Right atrium auricular region (tissue), 2 donors: ENCODE data around the gene C2orf72. TPM values are rescaled to one million over a fixed set of nuclear protein-coding genes. Genes with fewer than 3 reads are reported as not detected.

ENCODE experiments used
- DNase-seq: peaks from one replicate; pipeline ENCODE4 v3.0.0-alpha.2; 2019; ENCODE audit warnings: low spot score
- H3K27ac ChIP-seq, 2 donors: fragments of 200-600 bp; sonication (generic); 1 replicate in 1 of 2; 2 replicates in 1 of 2; pipeline ENCODE4 v1.5.1; 2016 to 2019
- H3K27me3 ChIP-seq, 2 donors: fragments of 200-600 bp; sonication (generic); one replicate each; pipeline versions ENCODE4 v1.5.1 to v1.6.0; 2017 to 2019
- H3K36me3 ChIP-seq: fragments of 200-600 bp; sonication (generic); one replicate; pipeline ENCODE4 v1.5.1; 2016
- H3K4me1 ChIP-seq, 2 donors: fragments of 200-600 bp; sonication (generic); one replicate each; pipeline versions ENCODE4 v1.5.1 to v1.6.0; 2017 to 2019
- H3K4me3 ChIP-seq, 2 donors: fragments of 200-600 bp; sonication (generic); 1 replicate in 1 of 2; 2 replicates in 1 of 2; pipeline ENCODE4 v1.5.1; 2017 to 2019; ENCODE audit warnings: mild to moderate bottlenecking in 1 of 2, moderate library complexity in 1 of 2
- H3K9me3 ChIP-seq, 2 donors: fragments of 200-600 bp; sonication (generic); one replicate each; pipeline ENCODE4 v1.5.1; 2019
- CTCF ChIP-seq, 2 donors: fragments of 200-600 bp; sonication (generic); IDR thresholded peaks; one replicate each; pipeline ENCODE4 v1.5.1; 2019; ENCODE audit warnings: antibody characterized with exemption in 2 of 2
- total RNA-seq, 2 donors: library from RNA; depleted of rRNA; stranded (reverse); fragments of >200 nt; gene quantifications; one replicate each; pipeline ENCODE4 v1.1.0, GENCODE V29; 2016

The C2orf72 gene
- total RNA-seq, 2 donors from 2014 or later: 0.08 TPM; not detected in 1

GRCh38 chr2:231009236-231009919 lies 27.9 kb upstream of the C2orf72 start:
- Histone ChIP-seq H3K4me3 (no peak overlapping the region), H3K27me3 (no peaks in the 10 kb centered on the region), H3K36me3 (no peaks in the 10 kb centered on the region), H3K4me1 (no peaks in the 10 kb centered on the region), H3K9me3 (no peaks in the 10 kb centered on the region), H3K27ac (no peak overlapping the region)
- TF ChIP-seq CTCF (IDR thresholded peaks at IDR 0.05): no peak
- no peak for DNase-seq

- no peaks in the 10 kb centered on the region for H3K27me3 ChIP-seq
- no peak for TF ChIP-seq CTCF (IDR thresholded peaks at IDR 0.05)
- H3K9me3 ChIP-seq: no peaks in the 10 kb centered on the region
Measured at GRCh38 chr2:231010201-231010730, 27.1 kb upstream of the C2orf72 start.

GRCh38 chr2:231011526-231011925 lies 25.8 kb upstream of the C2orf72 start:
- H3K4me1 ChIP-seq: no peaks in the 10 kb centered on the region
- no peak overlapping the region for H3K27ac ChIP-seq
- no peak overlapping the region for H3K4me3 ChIP-seq
- no peak for DNase-seq
- H3K36me3 ChIP-seq: no peaks in the 10 kb centered on the region
- H3K27me3 ChIP-seq: no peaks in the 10 kb centered on the region
- no peaks in the 10 kb centered on the region for H3K9me3 ChIP-seq
- no peak for TF ChIP-seq CTCF (IDR thresholded peaks at IDR 0.05)

More at GRCh38 chr2:231010201-231010730, 27.1 kb upstream of the C2orf72 start:
- H3K4me3 ChIP-seq: no peak overlapping the region
- H3K27ac ChIP-seq: no peak overlapping the region
- no peak for DNase-seq
- H3K4me1 ChIP-seq: no peaks in the 10 kb centered on the region
- H3K36me3 ChIP-seq: no peaks in the 10 kb centered on the region

GRCh38 chr2:231012463-231012862 lies 24.9 kb upstream of the C2orf72 start:
- H3K4me1 ChIP-seq: no peaks in the 10 kb centered on the region
- H3K27ac ChIP-seq: no peak overlapping the region
- no peaks in the 10 kb centered on the region for H3K9me3 ChIP-seq
- H3K36me3 ChIP-seq: no peaks in the 10 kb centered on the region
- no peaks in the 10 kb centered on the region for H3K27me3 ChIP-seq
- no peak for DNase-seq
- no peak for TF ChIP-seq CTCF (IDR thresholded peaks at IDR 0.05)
- no peak overlapping the region for H3K4me3 ChIP-seq

GRCh38 chr2:231013820-231014219 lies 23.5 kb upstream of the C2orf72 start:
- Histone ChIP-seq H3K27me3 (no peaks in the 10 kb centered on the region), H3K4me1 (no peaks in the 10 kb centered on the region), H3K9me3 (no peaks in the 10 kb centered on the region), H3K36me3 (no peaks in the 10 kb centered on the region), H3K27ac (no peak overlapping the region), H3K4me3 (no peak overlapping the region)
- TF ChIP-seq CTCF (IDR thresholded peaks at IDR 0.05): no peak
- no peak for DNase-seq

GRCh38 chr2:231015478-231015877 lies 21.8 kb upstream of the C2orf72 start:
- no peak for TF ChIP-seq CTCF (IDR thresholded peaks at IDR 0.05)
- H3K9me3 ChIP-seq: no peaks in the 10 kb centered on the region
- H3K27me3 ChIP-seq: no peaks in the 10 kb centered on the region
- no peak for DNase-seq
- no peaks in the 10 kb centered on the region for H3K4me1 ChIP-seq
- no peak overlapping the region for H3K4me3 ChIP-seq
- no peaks in the 10 kb centered on the region for H3K36me3 ChIP-seq
- no peak overlapping the region for H3K27ac ChIP-seq
